ES-I3 (cell line): Measurements from ENCODE around the gene PIK3R6.
"Not testable (repeated sequence)": the region's sequence is repeated elsewhere in the genome, so short reads cannot be mapped to it uniquely, and the experiment has no call there.

Experiments
- H3K36me3 ChIP-seq: 2 replicates; pipeline ENCODE4 v1.6.1; 2013; ENCODE audit warnings: mild to moderate bottlenecking, low read length, control low read depth, moderate library complexity; ENCODE audit not compliant: insufficient read depth
- H3K4me1 ChIP-seq: 2 replicates; pipeline ENCODE4 v1.6.1; 2013; ENCODE audit warnings: mild to moderate bottlenecking, control low read depth, low read length; ENCODE audit not compliant: insufficient read depth
- H3K9ac ChIP-seq: 2 replicates; pipeline ENCODE4 v1.6.1; 2013; ENCODE audit warnings: low read depth, mild to moderate bottlenecking, low read length, moderate library complexity
- H3K9me3 ChIP-seq: 2 replicates; pipeline ENCODE4 v1.6.1; 2013; ENCODE audit warnings: mild to moderate bottlenecking, low read length, moderate library complexity; ENCODE audit not compliant: control insufficient read depth, insufficient read depth

PIK3R6 gene

GRCh38 chr17:8822401-8823035 lies 45.0 kb downstream of the PIK3R6 start:
- Histone ChIP-seq H3K36me3 (no peaks in the 10 kb centered on the region), H3K4me1 (no peaks in the 10 kb centered on the region), H3K9ac (no peak overlapping the region), H3K9me3 (peaks cover 5% of the 10 kb centered on the region; the same call in 1 of the 2 replicates)

GRCh38 chr17:8821446-8822105 lies 45.9 kb downstream of the PIK3R6 start:
- Histone ChIP-seq H3K36me3 (no peaks in the 10 kb centered on the region), H3K4me1 (no peaks in the 10 kb centered on the region), H3K9me3 (peaks cover 5% of the 10 kb centered on the region; the same call in 1 of the 2 replicates), H3K9ac (no peak overlapping the region)

DNA sequence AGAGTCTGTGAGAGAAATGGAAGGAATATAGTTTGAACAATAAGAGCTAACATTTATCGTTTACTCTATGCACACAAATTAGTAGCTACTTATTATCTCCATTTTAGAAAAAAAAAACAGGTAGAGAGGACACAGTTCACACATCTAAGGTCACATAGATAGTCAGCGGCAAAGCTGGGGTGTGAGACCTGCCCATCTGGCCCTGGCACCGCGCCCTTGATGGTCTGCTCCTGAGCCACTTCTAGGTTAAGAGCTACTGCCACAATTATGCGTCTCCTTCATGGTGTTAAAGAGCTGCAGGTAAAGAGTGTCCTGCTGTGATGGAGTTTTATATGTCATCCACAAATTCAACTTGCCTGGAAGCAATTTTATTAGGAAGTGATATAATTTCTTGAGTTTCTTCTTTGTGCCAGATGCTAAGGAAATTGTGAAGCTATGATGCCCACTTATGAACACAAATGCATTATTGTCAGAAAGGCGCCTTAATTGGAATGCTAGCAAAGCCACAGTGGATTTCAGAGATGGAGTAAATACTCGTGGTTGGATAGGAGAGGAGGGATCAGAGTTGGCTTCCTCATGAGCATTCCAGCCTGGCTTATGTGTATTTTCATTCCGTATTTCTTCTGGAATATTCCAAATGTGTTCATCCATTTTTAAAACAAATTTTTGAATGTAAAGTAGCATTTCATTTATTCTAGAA lies 47.0 kb downstream of the PIK3R6 start:
- Histone ChIP-seq H3K9ac (no peak overlapping the region), H3K4me1 (no peaks in the 10 kb centered on the region), H3K36me3 (no peaks in the 10 kb centered on the region), H3K9me3 (peaks cover 5% of the 10 kb centered on the region; the same call in 1 of the 2 replicates)

- H3K4me1 ChIP-seq = no peaks in the 10 kb centered on the region
- H3K36me3 ChIP-seq = no peaks in the 10 kb centered on the region
- no peaks in the 10 kb centered on the region for H3K9me3 ChIP-seq
- no peak overlapping the region for H3K9ac ChIP-seq
These were observed 48.7 kb downstream of the PIK3R6 start for GRCh38 chr17:8818654-8819330.

DNA sequence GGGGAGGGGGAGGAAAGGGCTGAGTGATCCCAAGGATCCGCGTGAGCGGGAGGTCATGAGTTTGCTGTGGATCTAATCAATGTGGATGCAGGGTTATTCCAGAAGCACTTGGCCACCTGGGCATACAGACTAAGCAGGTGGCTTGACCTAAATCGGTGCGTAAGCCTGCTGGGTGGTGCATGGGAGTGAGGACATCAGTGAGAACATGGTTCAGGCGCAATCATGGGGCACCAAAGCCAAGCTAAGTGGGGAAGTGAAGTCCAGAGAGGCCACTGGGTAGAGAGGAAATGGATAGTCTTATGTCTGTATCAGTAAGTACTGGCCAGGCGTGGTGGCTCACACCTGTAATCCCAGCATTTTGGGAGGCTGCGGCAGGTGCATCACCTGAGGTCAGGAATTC lies 49.4 kb downstream of the PIK3R6 start:
- Histone ChIP-seq H3K9me3 (no peaks in the 10 kb centered on the region), H3K36me3 (no peaks in the 10 kb centered on the region), H3K4me1 (no peaks in the 10 kb centered on the region), H3K9ac (no peak overlapping the region)

DNA sequence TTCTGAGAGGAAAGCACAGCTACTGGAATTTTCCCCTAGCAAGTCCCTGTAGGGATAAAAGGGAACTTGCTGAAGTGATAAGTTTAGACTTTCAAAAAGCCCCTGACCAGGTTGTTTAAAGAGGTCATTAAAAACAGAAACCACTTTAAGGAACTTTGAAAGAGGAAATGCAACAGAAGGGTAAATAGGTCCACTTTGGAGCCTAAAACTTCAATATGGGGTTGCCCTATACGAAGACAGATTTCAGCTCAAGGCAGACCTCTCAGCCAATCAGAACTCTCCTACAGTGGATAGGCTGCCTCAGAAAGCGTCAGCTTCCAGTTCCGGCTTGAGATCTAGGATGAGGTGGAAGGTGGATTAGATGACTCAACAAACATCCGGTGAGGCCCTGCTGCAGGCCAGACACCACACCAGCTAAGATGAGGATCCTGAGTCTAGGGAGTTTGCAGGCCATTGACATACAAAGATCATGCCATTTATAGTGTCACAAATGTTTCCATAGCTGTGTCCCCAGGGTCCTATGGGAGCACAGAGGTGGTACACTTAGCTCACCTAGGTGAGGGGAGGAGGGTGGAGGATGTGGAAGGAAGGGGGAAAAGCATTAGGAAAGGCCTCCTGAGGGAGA lies 60.4 kb downstream of the PIK3R6 start:
- no peak overlapping the region for H3K9ac ChIP-seq
- H3K9me3 ChIP-seq = no peaks in the 10 kb centered on the region
- no peaks in the 10 kb centered on the region for H3K4me1 ChIP-seq
- no peaks in the 10 kb centered on the region for H3K36me3 ChIP-seq

GRCh38 chr17:8806253-8806925 lies 61.1 kb downstream of the PIK3R6 start:
- H3K9me3 ChIP-seq = no peaks in the 10 kb centered on the region
- no peaks in the 10 kb centered on the region for H3K4me1 ChIP-seq
- no peaks in the 10 kb centered on the region for H3K36me3 ChIP-seq
- H3K9ac ChIP-seq = no peak overlapping the region

- not testable (repeated sequence) for H3K9ac ChIP-seq, H3K4me1 ChIP-seq, H3K9me3 ChIP-seq, H3K36me3 ChIP-seq
These were observed 62.1 kb downstream of the PIK3R6 start for GRCh38 chr17:8805396-8805795.

- H3K9me3 ChIP-seq = no peaks in the 10 kb centered on the region
- no peaks in the 10 kb centered on the region for H3K4me1 ChIP-seq
- no peaks in the 10 kb centered on the region for H3K36me3 ChIP-seq
- H3K9ac ChIP-seq = no peak overlapping the region
These were observed 63.7 kb downstream of the PIK3R6 start for GRCh38 chr17:8803531-8804420.

DNA sequence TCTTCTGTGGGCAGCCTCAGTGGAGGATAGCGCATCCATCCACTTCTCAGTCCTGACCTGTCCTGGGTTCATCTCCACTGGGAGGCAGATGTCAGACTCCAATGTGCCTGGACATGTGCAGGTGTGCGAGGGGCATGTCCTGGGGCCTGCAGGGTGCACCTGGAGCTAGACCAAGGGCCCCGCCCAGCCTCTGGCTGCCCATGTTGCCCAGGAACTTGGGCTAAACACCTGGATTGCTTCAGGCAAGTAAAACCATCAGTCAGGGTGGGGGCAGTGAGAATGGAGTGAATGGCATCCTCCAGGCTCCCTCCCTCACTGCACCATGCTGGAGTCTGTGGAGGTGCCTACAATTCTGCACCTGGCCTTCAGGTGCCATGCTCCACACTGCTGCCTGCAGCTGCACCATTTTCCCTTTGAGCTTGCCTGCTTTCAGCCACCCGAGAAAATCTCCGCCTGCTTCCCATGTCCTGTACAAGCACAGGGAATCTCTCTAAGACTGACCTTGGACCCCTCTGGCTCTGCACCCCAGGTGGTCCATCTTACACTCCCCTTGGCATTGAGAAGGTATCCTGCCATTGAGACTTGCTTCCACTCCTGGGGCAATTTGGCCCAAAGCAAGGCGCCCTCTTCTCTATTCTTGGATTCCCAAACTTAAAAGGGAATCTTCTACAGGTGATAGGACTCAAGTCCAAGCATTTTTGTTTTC lies 66.2 kb downstream of the PIK3R6 start:
- no peaks in the 10 kb centered on the region for H3K9me3 ChIP-seq
- no peaks in the 10 kb centered on the region for H3K36me3 ChIP-seq
- no peaks in the 10 kb centered on the region for H3K4me1 ChIP-seq
- H3K9ac ChIP-seq = no peak overlapping the region

DNA sequence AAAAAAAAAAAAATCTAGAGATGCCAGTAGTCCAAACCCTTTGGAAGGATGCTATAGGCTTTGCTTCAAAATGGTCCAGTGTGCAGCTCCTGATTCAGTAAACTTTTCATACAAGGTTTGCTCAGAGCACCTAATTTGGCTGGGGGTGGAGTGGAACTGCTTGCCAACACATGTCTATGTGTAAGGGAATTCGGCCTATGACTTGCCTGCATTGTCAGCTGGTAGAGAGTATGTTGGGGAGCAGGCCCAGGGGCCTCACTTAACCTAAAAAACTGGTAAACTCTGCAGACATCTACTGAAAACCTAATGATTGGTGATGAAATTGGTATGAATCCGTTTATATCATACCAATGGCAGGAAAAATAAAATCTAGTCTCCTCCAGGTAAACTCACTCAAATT lies 66.8 kb downstream of the PIK3R6 start:
- Histone ChIP-seq H3K4me1 (no peaks in the 10 kb centered on the region), H3K36me3 (no peaks in the 10 kb centered on the region), H3K9me3 (no peaks in the 10 kb centered on the region), H3K9ac (no peak overlapping the region)

DNA sequence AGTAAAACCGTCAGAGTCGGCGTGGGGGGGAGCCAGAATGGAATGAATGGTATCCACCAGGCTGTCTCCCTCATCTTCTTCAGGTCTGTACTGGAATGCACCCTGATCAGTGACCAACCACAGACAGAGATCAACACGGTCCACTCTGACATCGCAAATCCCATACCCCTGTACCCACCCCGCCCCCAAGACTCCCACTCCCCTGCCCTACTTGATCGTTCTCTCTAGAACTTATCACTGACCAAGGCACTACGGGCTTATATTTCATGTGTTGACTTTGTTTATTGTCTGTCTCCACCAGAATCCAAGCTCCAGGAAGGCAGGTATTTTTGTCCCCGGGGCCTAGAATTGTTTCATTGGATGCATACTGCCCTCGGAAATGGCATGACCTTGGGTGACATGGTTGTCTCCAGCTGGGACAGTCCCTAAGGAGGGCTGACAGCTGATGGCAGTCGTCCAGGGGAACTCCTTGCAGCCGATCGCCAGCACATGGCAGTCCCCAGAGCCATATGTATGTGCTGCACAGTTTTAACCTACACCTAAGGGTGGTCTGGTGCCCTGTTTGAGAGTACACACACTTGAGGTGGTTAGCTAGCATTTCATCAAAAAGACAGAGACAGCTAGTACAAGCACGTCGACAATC lies 67.8 kb downstream of the PIK3R6 start:
- no peaks in the 10 kb centered on the region for H3K36me3 ChIP-seq
- H3K9ac ChIP-seq = peak overlapping the region; percentile 35
- H3K4me1 ChIP-seq = no peaks in the 10 kb centered on the region
- no peaks in the 10 kb centered on the region for H3K9me3 ChIP-seq
